Colonic mucosa (tissue), 4 donors: Measurements from ENCODE around the gene RND3. TPM values are rescaled to one million over a fixed set of nuclear protein-coding genes. Genes with fewer than 3 reads are reported as not detected.

Source experiments
- DNase-seq: peaks from one replicate; pipeline ENCODE4 v3.0.0-alpha.2; 2020
- H3K27ac ChIP-seq: fragments of 200-600 bp; one replicate; pipeline ENCODE4 v1.8.0; 2021
- H3K27me3 ChIP-seq: fragments of 200-600 bp; one replicate; pipeline ENCODE4 v1.8.0; 2021
- H3K36me3 ChIP-seq: fragments of 200-600 bp; one replicate; pipeline ENCODE4 v1.8.0; 2021
- H3K4me1 ChIP-seq: fragments of 200-600 bp; one replicate; pipeline ENCODE4 v1.8.0; 2021; ENCODE audit warnings: mild to moderate bottlenecking
- H3K4me3 ChIP-seq: fragments of 200-600 bp; one replicate; pipeline ENCODE4 v1.8.0; 2021
- H3K9ac ChIP-seq, 2 donors: one replicate each; pipeline ENCODE4 v1.7.0; 2013; ENCODE audit warnings: control low read depth in 2 of 2, low read depth in 2 of 2, low read length in 2 of 2
- H3K9me3 ChIP-seq: fragments of 200-600 bp; one replicate; pipeline ENCODE4 v1.8.0; 2021
- CTCF ChIP-seq: fragments of 200-600 bp; IDR thresholded peaks from one replicate; pipeline ENCODE4 v1.8.0; 2022; ENCODE audit warnings: antibody characterized with exemption, mild to moderate bottlenecking
- intact Hi-C: fragments of 100-400 bp; cut with DNase I; formaldehyde crosslinking; loops from one replicate; pipeline ENCODE4 v1.14.1; 2022
- total RNA-seq, 2 donors: library from RNA; stranded (reverse); fragmentation: NEBNext Ultra II Directional in 1 of 2; extraction: Animal tissue kit (Norgen Biotek cat#: 25700) in 1 of 2; gene quantifications; one replicate each; pipeline ENCODE4 v1.2.1, GENCODE V29; 2021
- donor health status: healthy.
- donor health status: DM: no; HTN: no; CAD: no.
- donor health status: DM: no; HTN: no; CAD: no.

RND3 gene
- total RNA-seq, 2 donors from 2014 or later: 26.8 to 57.1 TPM

DNA sequence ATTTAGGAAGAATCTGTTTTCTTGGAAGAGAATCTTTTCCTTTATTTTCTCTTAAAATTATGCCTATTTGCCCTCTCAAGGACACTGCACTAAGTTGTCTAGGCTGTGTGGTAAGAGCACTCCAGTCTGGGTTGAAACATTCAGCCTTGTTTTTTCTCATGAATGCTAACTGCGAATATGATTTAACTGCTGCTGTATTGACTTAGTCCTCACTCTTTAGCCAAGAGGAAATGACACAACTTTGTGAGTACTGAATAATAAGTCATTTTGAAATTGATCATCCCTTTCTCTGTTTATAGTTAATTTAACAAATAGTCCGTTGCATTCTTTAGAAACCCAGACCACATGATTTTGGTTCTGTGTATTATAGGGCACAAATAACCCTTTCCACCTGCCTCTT, 4.5 kb upstream of the RND3 start:
- intact Hi-C loops: no loop called here
- no peak overlapping the region for H3K9ac ChIP-seq

GRCh38 chr2:150491430-150491829, 4.0 kb upstream of the RND3 start:
- no peak overlapping the region for H3K4me3 ChIP-seq

More for the DNA sequence above, 4.5 kb upstream of the RND3 start:
- Histone ChIP-seq H3K36me3 (no peaks in the 10 kb centered on the region), H3K4me1 (no peaks in the 10 kb centered on the region), H3K27ac (no peak overlapping the region), H3K27me3 (no peaks in the 10 kb centered on the region), H3K9me3 (no peaks in the 10 kb centered on the region), H3K4me3 (no peak overlapping the region)
- DNase-seq: no peak
- no peak for TF ChIP-seq CTCF

DNA sequence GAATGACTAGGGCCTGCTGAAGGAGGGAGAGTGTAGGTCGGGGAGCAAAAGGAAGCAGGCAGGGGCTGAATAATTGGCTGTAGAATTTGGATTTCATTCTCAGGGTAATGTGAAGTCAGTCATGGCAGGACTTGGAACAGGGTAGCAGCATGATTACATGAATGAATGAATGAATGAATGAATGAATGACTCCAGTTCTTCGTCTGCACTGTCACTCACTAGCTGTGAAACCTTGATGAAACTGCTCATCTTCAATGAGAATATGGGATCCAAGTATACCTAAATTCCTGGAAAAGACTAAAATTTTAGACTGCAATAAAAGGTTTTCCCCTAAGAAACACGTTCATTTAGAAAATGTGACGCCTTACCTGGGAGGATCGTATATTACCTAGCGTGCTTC, 3.0 kb upstream of the RND3 start:
- intact Hi-C loops: no loop called here
- H3K9ac ChIP-seq: no peak overlapping the region
- no peak for DNase-seq
- TF ChIP-seq CTCF: no peak
- H3K4me3 ChIP-seq: no peak overlapping the region
- H3K4me1 ChIP-seq: no peaks in the 10 kb centered on the region
- no peaks in the 10 kb centered on the region for H3K27me3 ChIP-seq
- H3K9me3 ChIP-seq: no peaks in the 10 kb centered on the region
- no peak overlapping the region for H3K27ac ChIP-seq
- no peaks in the 10 kb centered on the region for H3K36me3 ChIP-seq

More at GRCh38 chr2:150491430-150491829, 4.0 kb upstream of the RND3 start:
- Histone ChIP-seq H3K4me1 (no peaks in the 10 kb centered on the region), H3K9ac (no peak overlapping the region), H3K27me3 (no peaks in the 10 kb centered on the region), H3K36me3 (no peaks in the 10 kb centered on the region), H3K9me3 (no peaks in the 10 kb centered on the region), H3K27ac (no peak overlapping the region)
- no peak for TF ChIP-seq CTCF
- intact Hi-C loops: no loop called here
- DNase-seq: no peak

DNA sequence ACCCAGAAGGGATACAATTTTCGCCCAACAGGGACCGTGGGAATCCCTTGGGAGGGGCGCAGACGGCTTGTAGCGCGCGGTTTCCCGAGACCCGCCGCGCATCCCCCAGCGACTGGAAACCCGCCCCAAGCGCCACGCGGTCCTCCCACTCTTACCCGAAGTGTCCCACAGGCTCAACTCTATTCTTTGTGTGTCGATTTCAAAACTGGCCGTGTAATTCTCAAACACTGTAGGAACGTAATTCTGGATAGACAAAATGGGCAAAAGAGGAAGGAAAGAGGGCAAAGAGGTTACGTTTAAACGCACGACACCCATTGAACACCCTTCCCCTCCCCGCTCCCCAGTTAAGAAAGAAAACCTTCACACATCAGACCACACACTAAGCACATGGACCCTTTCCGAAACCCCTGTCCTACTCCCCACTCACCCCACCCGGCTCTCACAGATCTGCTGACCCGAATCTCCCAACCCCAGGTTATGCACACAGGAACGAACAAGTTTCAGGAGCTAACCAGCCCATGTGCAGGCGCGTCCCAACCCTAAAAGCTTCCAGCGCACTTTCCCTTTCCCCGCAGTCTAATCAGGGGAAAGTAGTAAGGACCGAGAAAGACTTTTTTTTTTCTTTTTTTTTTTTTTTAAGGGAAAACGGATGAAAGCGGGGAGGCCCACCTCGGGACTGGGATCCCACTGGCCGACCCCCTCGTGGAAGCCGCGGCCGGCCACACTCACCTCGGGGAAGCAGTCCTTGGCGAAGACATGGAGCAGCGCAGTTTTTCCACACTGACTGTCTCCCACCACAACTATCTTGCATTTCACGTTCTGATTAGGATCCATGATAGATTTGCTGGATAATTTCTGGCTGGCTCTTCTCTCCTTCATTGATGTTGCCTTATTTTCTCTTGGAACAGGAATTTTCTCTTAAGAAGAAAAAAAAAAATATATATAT, 655 bp downstream of the RND3 start:
- peaks cover 6% of the 10 kb centered on the region for H3K4me1 ChIP-seq
- no peaks in the 10 kb centered on the region for H3K27me3 ChIP-seq
- TF ChIP-seq CTCF: no peak
- H3K4me3 ChIP-seq: peak overlapping the region; percentile 62
- H3K9me3 ChIP-seq: no peaks in the 10 kb centered on the region
- peak overlapping the region; percentile 92 for H3K27ac ChIP-seq
- peak overlapping the region; percentile 68 to 98 for H3K9ac ChIP-seq
- H3K36me3 ChIP-seq: no peaks in the 10 kb centered on the region
- intact Hi-C loops: loop anchor here (5.0 kb wide), 1 partner anchor 890 kb away; no protein-coding TSS in a partner anchor
- DNase-seq: peak; percentile 69

GRCh38 chr2:150485871-150486538, 1.5 kb downstream of the RND3 start:
- Histone ChIP-seq H3K9ac (peak overlapping the region; percentile 68 to 98), H3K36me3 (no peaks in the 10 kb centered on the region), H3K27me3 (no peaks in the 10 kb centered on the region), H3K9me3 (no peaks in the 10 kb centered on the region), H3K4me1 (peaks cover 7% of the 10 kb centered on the region), H3K4me3 (peak overlapping the region; percentile 62), H3K27ac (peak overlapping the region; percentile 92)
- TF ChIP-seq CTCF: no peak
- intact Hi-C loops: loop anchor here (5.0 kb wide), 1 partner anchor 889 kb away; no protein-coding TSS in a partner anchor
- peak; percentile 79 for DNase-seq
